ENCODE measurements around the gene FAM229A.

The FAM229A gene

GRCh38 chr1:32393136-32393535 lies 30.9 kb upstream of the FAM229A start:
- DNase-seq (ENCODE audit: low read depth) = no peak
- no peak for TF ChIP-seq CTCF (IDR thresholded peaks at IDR 0.05; ENCODE audit: control insufficient read depth, insufficient read depth, low read depth, low read length, missing control alignments)
- H3K4me3 ChIP-seq (ENCODE audit: control insufficient read depth, low read depth, low read length) = peak overlapping the region; percentile 68; the same call in 1 of the 2 replicates

- no peak overlapping the region for H3K4me3 ChIP-seq (ENCODE audit: control insufficient read depth, low read depth, low read length)
- no peak for DNase-seq (ENCODE audit: low read depth)
- no peak for TF ChIP-seq CTCF (IDR thresholded peaks at IDR 0.05; ENCODE audit: control insufficient read depth, insufficient read depth, low read depth, low read length, missing control alignments)
These were observed 30.0 kb upstream of the FAM229A start for GRCh38 chr1:32392325-32392724.

- H3K4me3 ChIP-seq (ENCODE audit: control insufficient read depth, low read depth, low read length) = no peak overlapping the region
- TF ChIP-seq CTCF (IDR thresholded peaks at IDR 0.05; ENCODE audit: control insufficient read depth, insufficient read depth, low read depth, low read length, missing control alignments) = no peak
- DNase-seq (ENCODE audit: low read depth) = no peak
These were observed 28.9 kb upstream of the FAM229A start for GRCh38 chr1:32390904-32391870.

- no peak overlapping the region for H3K4me3 ChIP-seq (ENCODE audit: control insufficient read depth, low read depth, low read length)
- no peak for TF ChIP-seq CTCF (IDR thresholded peaks at IDR 0.05; ENCODE audit: control insufficient read depth, insufficient read depth, low read depth, low read length, missing control alignments)
- DNase-seq (ENCODE audit: low read depth) = no peak
These were observed 26.4 kb upstream of the FAM229A start for GRCh38 chr1:32388641-32389040.

- no peak for TF ChIP-seq CTCF (IDR thresholded peaks at IDR 0.05; ENCODE audit: control insufficient read depth, insufficient read depth, low read depth, low read length, missing control alignments)
- DNase-seq (ENCODE audit: low read depth) = no peak
- H3K4me3 ChIP-seq (ENCODE audit: control insufficient read depth, low read depth, low read length) = no peak overlapping the region
These were observed 24.5 kb upstream of the FAM229A start for GRCh38 chr1:32386676-32387392.

GRCh38 chr1:32380057-32380456 lies 17.8 kb upstream of the FAM229A start:
- H3K4me3 ChIP-seq (ENCODE audit: control insufficient read depth, low read depth, low read length) = no peak overlapping the region
- TF ChIP-seq CTCF (IDR thresholded peaks at IDR 0.05; ENCODE audit: control insufficient read depth, insufficient read depth, low read depth, low read length, missing control alignments) = no peak
- DNase-seq (ENCODE audit: low read depth) = no peak
